ENCODE measurements around the gene SOBP. TPM values are rescaled to one million over a fixed set of nuclear protein-coding genes. Genes with fewer than 3 reads are reported as not detected.

Gene SOBP
- total RNA-seq, 1 experiment from 2014 or later: 0.22 TPM

- H4K20me1 ChIP-seq (ENCODE audit: insufficient read depth): no peaks in the 10 kb centered on the region
- H3K79me2 ChIP-seq (ENCODE audit: low read depth): no peaks in the 10 kb centered on the region
- TF ChIP-seq CTCF (conservative IDR thresholded peaks at IDR 0.05) (no peak), EZH2 (IDR thresholded peaks at IDR 0.05; ENCODE audit: low read depth) (no peak)
- no peak overlapping the region for H3K4me2 ChIP-seq
- no peak overlapping the region for H3K27ac ChIP-seq
- POLR2A ChIA-PET (ENCODE audit: unreplicated experiment): no interaction called here
- no peak overlapping the region for H3K4me3 ChIP-seq
- no peaks in the 10 kb centered on the region for H3K36me3 ChIP-seq (ENCODE audit: low read depth)
- DNase-seq: no peak
- H3K27me3 ChIP-seq (ENCODE audit: insufficient read depth, low read depth): no peaks in the 10 kb centered on the region
- H3K9me3 ChIP-seq (ENCODE audit: insufficient read depth, low read depth): no peaks in the 10 kb centered on the region
- intact Hi-C loops (cut with micrococcal nuclease; ENCODE audit: unreplicated experiment): loop anchor here (5.0 kb wide), 1 partner anchor 199 kb away; the partner anchor contains the start of gene PDSS2
- H2AFZ ChIP-seq: no peak overlapping the region
- H3K9me2 ChIP-seq (ENCODE audit: insufficient read depth): no peaks in the 10 kb centered on the region
- CTCF ChIA-PET: interaction anchor here (0.6 kb wide), 3 partner anchors 70 to 476 kb away, joined by 3 to 5 read pairs (median 4); no protein-coding TSS in a partner anchor
- H3K4me1 ChIP-seq (replicated peaks; ENCODE audit: insufficient read depth): peaks cover 27% of the 10 kb centered on the region
- peaks cover 12% of the 10 kb centered on the region for H3F3A ChIP-seq (ENCODE audit: insufficient read depth, low read depth)
- BruUV-seq (replicated peaks): no TSS peak
Measured at GRCh38 chr6:107655864-107656263, 165.9 kb downstream of the SOBP start.

- intact Hi-C loops (cut with micrococcal nuclease; ENCODE audit: unreplicated experiment): loop anchor here (5.0 kb wide), 1 partner anchor 199 kb away; the partner anchor contains the start of gene PDSS2
- no peak for DNase-seq
- no TSS peak for BruUV-seq (replicated peaks)
Measured at GRCh38 chr6:107656401-107656800, 166.5 kb downstream of the SOBP start.

GRCh38 chr6:107656883-107657282, 167.0 kb downstream of the SOBP start:
- H4K20me1 ChIP-seq (ENCODE audit: insufficient read depth): no peaks in the 10 kb centered on the region
- peaks cover 27% of the 10 kb centered on the region for H3K4me1 ChIP-seq (replicated peaks; ENCODE audit: insufficient read depth)
- intact Hi-C loops (cut with micrococcal nuclease; ENCODE audit: unreplicated experiment): loop anchor here (5.0 kb wide), 1 partner anchor 200 kb away; the partner anchor contains the start of gene PDSS2
- H3K4me3 ChIP-seq: no peak overlapping the region
- ChIA-PET POLR2A (ENCODE audit: unreplicated experiment) (no interaction called here), CTCF (no interaction called here)
- H2AFZ ChIP-seq: no peak overlapping the region
- no peaks in the 10 kb centered on the region for H3K9me3 ChIP-seq (ENCODE audit: insufficient read depth, low read depth)
- H3K4me2 ChIP-seq: no peak overlapping the region
- no peaks in the 10 kb centered on the region for H3K79me2 ChIP-seq (ENCODE audit: low read depth)
- H3K27ac ChIP-seq: no peak overlapping the region
- no TSS peak for BruUV-seq (replicated peaks)
- DNase-seq: no peak
- peaks cover 12% of the 10 kb centered on the region for H3F3A ChIP-seq (ENCODE audit: insufficient read depth, low read depth)
- no peaks in the 10 kb centered on the region for H3K9me2 ChIP-seq (ENCODE audit: insufficient read depth)
- no peaks in the 10 kb centered on the region for H3K27me3 ChIP-seq (ENCODE audit: insufficient read depth, low read depth)
- H3K36me3 ChIP-seq (ENCODE audit: low read depth): no peaks in the 10 kb centered on the region
- no peak for TF ChIP-seq CTCF (conservative IDR thresholded peaks at IDR 0.05)
- no peak for TF ChIP-seq EZH2 (IDR thresholded peaks at IDR 0.05; ENCODE audit: low read depth)

More at GRCh38 chr6:107656401-107656800, 166.5 kb downstream of the SOBP start:
- TF ChIP-seq EZH2 (IDR thresholded peaks at IDR 0.05; ENCODE audit: low read depth) (no peak), CTCF (conservative IDR thresholded peaks at IDR 0.05) (no peak)
- ChIA-PET POLR2A (ENCODE audit: unreplicated experiment) (no interaction called here), CTCF (interaction anchor here (0.6 kb wide), 1 partner anchor 477 kb away, joined by 4 read pairs; no protein-coding TSS in a partner anchor)
- no peaks in the 10 kb centered on the region for H3K36me3 ChIP-seq (ENCODE audit: low read depth)
- no peak overlapping the region for H2AFZ ChIP-seq
- no peaks in the 10 kb centered on the region for H4K20me1 ChIP-seq (ENCODE audit: insufficient read depth)
- no peaks in the 10 kb centered on the region for H3K9me3 ChIP-seq (ENCODE audit: insufficient read depth, low read depth)
- H3K9me2 ChIP-seq (ENCODE audit: insufficient read depth): no peaks in the 10 kb centered on the region
- peaks cover 27% of the 10 kb centered on the region for H3K4me1 ChIP-seq (replicated peaks; ENCODE audit: insufficient read depth)
- no peak overlapping the region for H3K4me3 ChIP-seq
- H3K27ac ChIP-seq: no peak overlapping the region
- H3K4me2 ChIP-seq: no peak overlapping the region
- H3F3A ChIP-seq (ENCODE audit: insufficient read depth, low read depth): peaks cover 12% of the 10 kb centered on the region
- no peaks in the 10 kb centered on the region for H3K79me2 ChIP-seq (ENCODE audit: low read depth)
- no peaks in the 10 kb centered on the region for H3K27me3 ChIP-seq (ENCODE audit: insufficient read depth, low read depth)

All from PC-9 (cell line).